Sigmoid colon (tissue), 4 donors: ENCODE data around the gene TOMM70.

Source experiments
- CTCF ChIP-seq, 4 experiments: fragments of 450-650 bp in 3 of 4; fragments of 200-600 bp in 1 of 4; IDR thresholded peaks; one replicate each; pipeline ENCODE4 v1.5.1; 2016 to 2019; ENCODE audit warnings: antibody characterized with exemption in 4 of 4, mild to moderate bottlenecking in 3 of 4, moderate library complexity in 2 of 4
- EP300 ChIP-seq, 4 donors: sonication (generic); formaldehyde crosslinking; IDR thresholded peaks; one replicate each; pipeline ENCODE4 v1.6.1; 2017; ENCODE audit warnings: antibody characterized with exemption in 4 of 4
- POLR2A ChIP-seq, 2 donors: fragments of 450-650 bp; IDR thresholded peaks; one replicate each; pipeline ENCODE4 v1.6.1; 2016; ENCODE audit warnings: antibody characterized with exemption in 2 of 2, mild to moderate bottlenecking in 2 of 2, moderate library complexity in 2 of 2

GRCh38 chr3:100401674-100402041 lies 769 bp upstream of the TOMM70 start:
- no peak for TF ChIP-seq CTCF (IDR thresholded peaks at IDR 0.05)
- no peak for TF ChIP-seq POLR2A (IDR thresholded peaks at IDR 0.05)
- TF ChIP-seq EP300 (IDR thresholded peaks at IDR 0.05) = no peak
